ENCODE measurements around the gene BCL6B.

The BCL6B gene

GRCh38 chr17:7058831-7059447 lies 36.1 kb downstream of the BCL6B start:
- peak; percentile 74 for DNase-seq (ENCODE audit: low read depth)

- peak; percentile 97 for DNase-seq (ENCODE audit: low read depth)
Observed at GRCh38 chr17:7060165-7060891, 37.5 kb downstream of the BCL6B start.

- peak; percentile 42 for DNase-seq (ENCODE audit: low read depth)
Observed at GRCh38 chr17:7063518-7064094, 40.8 kb downstream of the BCL6B start.

DNA sequence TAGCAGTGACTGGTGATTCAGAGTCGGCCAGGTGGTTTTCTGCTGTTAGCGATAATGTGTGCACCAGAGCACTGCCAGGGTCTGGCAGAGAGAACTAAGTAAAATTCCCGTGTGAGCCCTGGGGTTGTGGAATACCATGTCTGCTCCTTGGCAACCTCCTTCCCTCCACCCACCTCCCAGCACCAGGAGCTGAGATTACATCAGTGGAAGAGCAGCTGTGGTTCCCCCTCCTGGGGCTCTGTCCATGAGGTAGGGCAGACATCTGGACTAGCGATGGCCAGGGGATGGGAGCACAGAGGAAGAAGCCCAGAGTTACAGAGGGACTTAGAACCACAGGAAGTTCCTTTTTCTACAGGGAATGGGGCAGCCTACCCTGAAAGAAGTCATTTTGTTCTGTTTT lies 41.4 kb downstream of the BCL6B start:
- DNase-seq (ENCODE audit: low read depth) = no peak

DNA sequence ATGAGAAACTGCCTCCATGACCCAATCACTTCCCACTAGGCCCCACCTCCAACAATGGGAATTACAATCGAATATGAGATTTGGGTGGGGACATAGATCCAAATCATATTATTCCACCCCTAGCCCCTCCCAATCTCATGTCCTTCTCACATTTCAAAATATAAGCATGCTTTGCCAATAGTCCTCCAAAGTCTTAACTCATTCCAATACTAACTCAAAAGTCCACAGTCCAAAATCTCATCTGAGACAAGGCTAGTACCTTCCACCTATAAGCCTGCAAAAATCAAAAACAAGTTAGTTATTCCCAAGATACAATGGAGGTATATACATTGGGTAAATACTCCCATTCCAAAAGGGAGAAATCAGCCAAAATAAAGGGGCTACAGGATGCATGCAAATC lies 44.3 kb downstream of the BCL6B start:
- no peak for DNase-seq (ENCODE audit: low read depth)

DNA sequence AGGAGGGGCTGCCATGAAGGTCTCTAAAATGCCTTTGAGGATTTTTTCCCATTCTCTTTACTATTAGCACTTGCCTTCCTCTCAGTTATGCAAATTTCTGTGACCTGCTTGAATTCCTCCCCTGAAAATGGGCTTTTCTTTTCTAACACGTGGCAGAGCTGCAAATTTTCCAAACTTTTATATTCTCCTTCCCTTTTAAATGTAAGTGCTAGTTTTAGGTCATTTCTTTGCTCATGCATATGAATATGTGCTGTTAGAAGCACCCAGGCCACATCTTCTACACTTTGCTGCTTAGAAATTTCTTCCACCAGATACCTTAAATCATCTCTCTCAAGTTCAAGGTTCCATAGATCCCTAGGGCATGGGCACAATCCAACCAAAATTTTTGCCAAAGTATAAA lies 45.4 kb downstream of the BCL6B start:
- no peak for DNase-seq (ENCODE audit: low read depth)

- DNase-seq (ENCODE audit: low read depth) = no peak
Observed at GRCh38 chr17:7070712-7071111, 47.9 kb downstream of the BCL6B start.

DNA sequence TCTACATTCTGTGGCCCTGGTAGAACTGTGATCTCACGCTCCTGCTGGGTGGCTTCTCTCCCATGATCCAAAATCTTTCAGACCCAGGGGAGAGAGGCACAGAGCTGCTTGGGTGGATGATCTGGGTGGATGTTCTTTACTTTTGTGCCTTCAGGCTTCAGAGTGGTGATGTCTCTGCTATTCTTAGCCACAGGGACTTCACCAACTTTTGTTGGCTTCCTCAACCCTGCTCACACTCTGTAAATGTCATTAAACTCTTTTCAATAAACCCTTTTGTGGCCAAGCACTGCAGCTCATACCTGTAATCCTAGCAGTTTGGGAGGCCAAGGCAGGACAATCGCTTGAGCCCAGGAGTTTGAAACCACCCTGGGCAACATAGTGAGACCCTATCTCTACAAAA lies 49.6 kb downstream of the BCL6B start:
- no peak for DNase-seq (ENCODE audit: low read depth)

DNA sequence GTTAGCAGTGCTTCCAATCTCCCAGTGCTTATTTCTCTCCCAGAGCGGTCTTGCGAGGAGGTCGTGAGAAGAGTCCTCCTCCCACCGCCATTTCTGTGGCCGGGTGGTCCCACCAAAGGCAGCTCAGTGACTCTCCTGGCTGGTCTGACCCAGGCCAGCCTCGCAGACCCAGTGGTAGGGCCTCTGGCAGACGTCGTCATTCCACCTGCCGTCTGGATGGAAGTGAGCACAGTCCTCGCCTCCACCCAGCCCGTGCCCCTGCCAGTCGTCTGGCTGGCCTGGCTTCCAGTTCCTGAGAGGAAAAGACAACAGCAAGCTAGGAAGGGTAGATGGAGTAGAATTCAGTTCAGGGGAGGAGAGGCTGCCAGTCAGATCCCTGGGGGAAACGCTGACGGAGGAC lies 52.1 kb downstream of the BCL6B start:
- no peak for DNase-seq (ENCODE audit: low read depth)

- no peak for DNase-seq (ENCODE audit: low read depth)
Observed at GRCh38 chr17:7077911-7078546, 55.2 kb downstream of the BCL6B start.

DNA sequence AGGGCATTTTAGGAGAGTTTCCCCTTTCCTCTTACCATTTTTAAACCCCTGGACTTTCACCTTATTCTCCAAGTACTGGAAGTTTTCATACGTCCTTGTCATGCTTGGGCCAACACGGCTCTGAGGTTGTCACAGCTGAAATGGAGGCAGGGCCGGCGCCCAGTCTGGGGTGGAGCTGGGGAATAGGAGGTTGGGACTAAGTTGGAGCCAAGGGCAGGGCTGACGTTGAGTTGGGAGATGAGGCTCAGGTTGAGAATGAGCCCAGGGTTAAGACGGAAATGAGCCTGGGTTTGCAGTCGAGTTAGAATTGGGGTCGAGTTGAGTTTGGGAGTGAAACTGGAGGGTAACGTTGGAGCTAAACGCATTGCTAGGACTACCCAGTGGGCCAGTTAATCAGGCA lies 55.9 kb downstream of the BCL6B start:
- no peak for DNase-seq (ENCODE audit: low read depth)

All from ELR (cell line).